IgD-negative memory B cell (primary cell): ENCODE measurements around the gene SLC37A3. TPM values are rescaled to one million over a fixed set of nuclear protein-coding genes. Genes with fewer than 3 reads are reported as not detected.

Experiments used
- H3K27ac Mint-ChIP-seq, 3 donors: one replicate each; pipeline ENCODE4 v1.8.0; 2020 to 2022; ENCODE audit warnings: mild to moderate bottlenecking in 3 of 3, mixed read lengths in 3 of 3, moderate library complexity in 1 of 3
- H3K27me3 Mint-ChIP-seq: one replicate; pipeline ENCODE4 v1.8.0; 2021; ENCODE audit warnings: mixed read lengths
- H3K36me3 Mint-ChIP-seq: one replicate; pipeline ENCODE4 v1.8.0; 2020; ENCODE audit warnings: mild to moderate bottlenecking, mixed read lengths
- H3K4me1 Mint-ChIP-seq, 3 donors: one replicate each; pipeline ENCODE4 v1.8.0; 2020 to 2022; ENCODE audit warnings: mixed read lengths in 3 of 3, mild to moderate bottlenecking in 1 of 3
- H3K4me3 Mint-ChIP-seq, 4 donors: one replicate each; pipeline ENCODE4 v1.8.0; 2020 to 2022; ENCODE audit warnings: mild to moderate bottlenecking in 4 of 4, mixed read lengths in 4 of 4, moderate library complexity in 3 of 4
- H3K9me3 Mint-ChIP-seq, 3 donors: one replicate each; pipeline ENCODE4 v1.8.0; 2020 to 2021; ENCODE audit warnings: mixed read lengths in 3 of 3, mild to moderate bottlenecking in 1 of 3
- polyA plus RNA-seq: library from polyadenylated mRNA; unstranded; fragments of 300-500 nt; fragmentation: Illumina TruSeq; gene quantifications from one replicate; pipeline ENCODE4 v1.2.3, GENCODE V29; 2021

Gene SLC37A3
- polyA plus RNA-seq, 1 donor from 2014 or later = 5.4 TPM

DNA sequence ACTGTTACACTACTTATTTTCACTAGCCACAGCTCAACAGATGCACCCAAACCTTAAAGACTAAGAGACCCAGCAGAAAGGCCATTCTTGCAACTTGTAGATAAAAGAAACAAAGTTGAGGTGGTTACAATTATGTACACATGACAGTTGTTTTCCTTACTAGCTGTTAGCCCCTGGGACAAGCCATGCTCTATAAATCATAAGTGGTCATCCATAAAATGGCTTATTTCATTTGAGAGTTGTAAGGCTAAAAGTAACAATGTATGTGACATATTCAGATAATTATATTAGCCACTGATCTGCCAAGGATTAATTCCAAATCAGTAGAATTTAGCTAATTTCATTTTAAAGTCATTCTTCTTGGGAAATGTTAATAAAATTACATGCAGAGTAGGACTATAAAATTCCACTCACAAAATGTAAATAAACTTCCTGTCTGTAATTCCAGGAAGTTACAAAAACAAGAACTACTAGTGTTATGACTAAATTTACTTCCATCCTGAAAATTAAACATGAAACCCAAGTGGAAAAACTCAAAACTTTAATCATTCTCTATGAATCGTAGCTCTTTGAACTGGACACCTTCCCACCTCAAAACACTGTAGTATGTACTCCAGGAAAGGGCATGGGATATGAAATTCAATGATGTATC lies 13.3 kb downstream of the SLC37A3 start:
- Mint-ChIP-seq H3K4me1 (peaks cover 3 to 5% (median 4%) of the 10 kb centered on the region in 3 donors), H3K4me3 (no peak overlapping the region), H3K27me3 (no peaks in the 10 kb centered on the region), H3K27ac (no peak overlapping the region), H3K36me3 (peaks cover 2% of the 10 kb centered on the region), H3K9me3 (no peaks in the 10 kb centered on the region)

DNA sequence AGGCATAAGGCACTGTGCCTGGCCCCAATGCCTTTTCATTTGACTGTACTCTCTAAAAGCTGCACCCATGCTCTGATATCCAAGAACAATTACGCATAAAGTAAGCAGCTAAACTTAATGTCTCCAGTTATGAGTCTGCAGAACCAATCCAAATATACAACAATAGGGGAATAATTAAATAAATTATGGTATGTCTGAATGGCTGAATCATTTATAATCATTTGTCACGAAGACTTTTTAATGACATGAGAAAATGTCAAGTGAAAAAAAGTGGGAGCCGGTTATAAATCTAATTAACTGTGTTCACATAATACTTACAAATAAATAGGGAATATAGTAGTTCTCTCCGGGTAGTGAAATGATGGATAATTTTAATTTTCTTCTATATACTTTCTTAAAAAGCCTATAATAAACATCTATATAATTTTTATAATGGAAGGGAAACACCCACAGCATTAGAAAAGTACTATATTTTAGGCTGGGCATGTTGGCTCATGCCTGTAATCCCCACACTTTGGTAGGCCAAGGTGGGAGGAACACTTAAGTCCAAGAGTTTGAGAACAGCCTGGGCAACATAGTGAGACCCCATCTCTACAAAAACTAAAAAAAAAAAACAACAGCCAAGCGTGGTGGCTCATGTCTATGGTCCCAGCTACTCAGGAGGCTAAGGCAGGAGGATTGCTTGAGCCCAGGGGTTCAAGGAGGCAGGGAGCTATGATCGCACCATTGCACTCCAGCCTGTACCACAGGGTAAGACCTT lies 14.2 kb downstream of the SLC37A3 start:
- Mint-ChIP-seq H3K27me3 (no peaks in the 10 kb centered on the region), H3K27ac (no peak overlapping the region), H3K4me1 (peaks cover 2 to 4% (median 2%) of the 10 kb centered on the region in 3 donors), H3K9me3 (no peaks in the 10 kb centered on the region), H3K4me3 (no peak overlapping the region), H3K36me3 (peaks cover 3% of the 10 kb centered on the region)

DNA sequence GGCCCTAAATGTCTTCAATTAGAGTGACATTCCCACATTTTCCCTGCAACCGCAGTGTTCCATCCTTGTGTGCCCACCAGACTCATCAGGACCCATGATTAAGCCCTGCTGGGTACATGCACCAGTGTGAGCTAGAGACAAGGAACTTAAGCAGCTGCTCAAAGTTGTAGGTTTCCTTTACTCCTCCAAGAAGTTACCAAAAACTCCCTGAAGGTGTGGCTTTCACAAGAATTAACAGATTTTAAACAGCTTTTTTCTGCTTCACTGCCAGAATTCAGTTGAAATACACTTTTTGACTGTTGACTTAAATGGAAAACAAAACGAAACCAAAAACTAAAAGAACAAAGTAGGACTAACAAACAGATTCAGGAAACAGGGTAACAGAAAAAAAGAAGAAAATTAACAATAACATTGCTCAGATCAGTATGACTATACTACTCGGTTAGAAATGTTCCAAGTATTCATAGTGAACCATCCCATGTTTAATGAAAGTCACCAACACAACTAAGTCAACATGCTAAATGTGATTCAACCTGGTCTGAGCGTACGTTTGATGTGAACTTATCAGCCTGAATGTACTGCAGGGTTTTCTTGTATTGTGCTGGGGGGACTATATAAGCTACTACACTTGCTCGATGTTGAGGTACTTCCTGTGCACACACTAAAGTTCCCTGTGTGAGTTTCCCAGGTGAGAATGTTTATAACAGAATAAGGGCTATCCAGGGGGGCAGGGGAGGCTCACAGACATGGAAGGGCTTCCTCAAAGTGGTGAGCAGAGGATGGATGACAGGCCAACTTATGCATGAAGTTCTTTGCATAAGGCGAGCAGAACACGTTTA lies 22.2 kb downstream of the SLC37A3 start:
- Mint-ChIP-seq H3K9me3 (no peaks in the 10 kb centered on the region), H3K4me1 (peaks cover 7 to 9% (median 9%) of the 10 kb centered on the region in 3 donors), H3K36me3 (peaks cover 3% of the 10 kb centered on the region), H3K4me3 (peak overlapping the region in 2 of 4 donors; percentile 68 to 88), H3K27ac (peak overlapping the region in 2 of 3 donors; percentile 40 to 56), H3K27me3 (no peaks in the 10 kb centered on the region)

DNA sequence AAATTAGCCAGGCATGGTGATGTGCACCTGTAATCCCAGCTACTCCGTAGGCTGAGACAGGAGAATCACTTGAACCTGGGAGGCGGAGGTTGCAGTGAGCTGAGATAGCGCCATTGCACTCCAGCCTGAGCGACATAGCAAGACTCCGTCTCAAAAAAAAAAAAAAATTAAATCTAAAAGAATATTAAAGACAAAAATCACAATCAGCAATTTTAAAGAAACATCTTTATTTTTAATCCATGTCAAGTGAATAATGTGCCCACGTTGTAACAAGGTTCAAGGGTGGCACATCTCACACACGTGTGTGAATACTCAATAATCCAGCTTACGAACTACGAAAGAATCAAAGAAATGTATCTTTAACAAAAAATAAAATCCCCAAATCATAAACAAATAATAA lies 23.0 kb downstream of the SLC37A3 start:
- Mint-ChIP-seq H3K27me3 (no peaks in the 10 kb centered on the region), H3K4me3 (no peak overlapping the region), H3K36me3 (peaks cover 3% of the 10 kb centered on the region), H3K9me3 (no peaks in the 10 kb centered on the region), H3K27ac (no peak overlapping the region), H3K4me1 (peaks cover 7 to 9% (median 9%) of the 10 kb centered on the region in 3 donors)

DNA sequence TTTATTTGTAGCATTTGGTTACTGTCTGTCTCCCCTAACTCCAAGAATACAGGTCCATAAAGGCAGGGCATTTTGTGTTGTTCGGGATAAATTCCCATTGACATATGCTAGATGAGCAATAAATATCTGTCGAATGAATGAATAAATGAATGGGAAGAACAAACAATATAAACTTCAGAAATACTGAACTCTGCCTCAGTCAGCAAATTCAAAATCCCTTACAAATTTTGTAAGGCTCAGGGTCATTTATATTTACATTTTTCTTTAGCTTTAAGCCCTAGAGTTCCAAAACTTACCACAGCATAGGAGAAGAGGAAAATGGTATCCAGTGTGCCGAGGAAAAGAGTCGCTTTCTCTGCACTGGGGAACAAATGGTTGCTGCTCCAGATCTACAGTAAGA lies 29.0 kb downstream of the SLC37A3 start:
- Mint-ChIP-seq H3K36me3 (peaks cover 6% of the 10 kb centered on the region), H3K9me3 (no peaks in the 10 kb centered on the region), H3K27ac (no peak overlapping the region), H3K4me1 (peaks cover 0 to 1% (median 0%) of the 10 kb centered on the region in 3 donors), H3K4me3 (no peak overlapping the region), H3K27me3 (no peaks in the 10 kb centered on the region)

DNA sequence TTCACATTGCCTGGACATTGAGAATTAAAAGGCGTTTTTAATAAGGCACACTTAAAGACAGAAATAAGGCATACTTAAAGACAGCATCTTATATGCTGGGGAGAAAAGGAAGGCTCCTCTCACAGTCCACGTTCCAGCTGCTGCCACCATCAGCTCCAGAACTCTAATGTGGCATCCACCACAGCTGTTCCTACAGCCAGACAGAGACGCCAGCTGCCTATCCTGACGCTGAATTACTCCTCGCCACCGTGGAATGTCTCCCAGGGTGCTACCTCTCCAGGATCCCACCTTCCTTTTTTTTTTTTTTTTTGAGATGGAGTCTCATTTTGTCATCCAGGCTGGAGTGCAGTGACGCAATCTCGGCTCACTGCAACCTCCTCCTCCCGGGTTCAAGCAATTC lies 30.8 kb downstream of the SLC37A3 start:
- Mint-ChIP-seq H3K4me1 (peaks cover 0 to 1% (median 0%) of the 10 kb centered on the region in 3 donors), H3K27me3 (no peaks in the 10 kb centered on the region), H3K9me3 (no peaks in the 10 kb centered on the region), H3K36me3 (peaks cover 9% of the 10 kb centered on the region), H3K27ac (no peak overlapping the region), H3K4me3 (no peak overlapping the region)

DNA sequence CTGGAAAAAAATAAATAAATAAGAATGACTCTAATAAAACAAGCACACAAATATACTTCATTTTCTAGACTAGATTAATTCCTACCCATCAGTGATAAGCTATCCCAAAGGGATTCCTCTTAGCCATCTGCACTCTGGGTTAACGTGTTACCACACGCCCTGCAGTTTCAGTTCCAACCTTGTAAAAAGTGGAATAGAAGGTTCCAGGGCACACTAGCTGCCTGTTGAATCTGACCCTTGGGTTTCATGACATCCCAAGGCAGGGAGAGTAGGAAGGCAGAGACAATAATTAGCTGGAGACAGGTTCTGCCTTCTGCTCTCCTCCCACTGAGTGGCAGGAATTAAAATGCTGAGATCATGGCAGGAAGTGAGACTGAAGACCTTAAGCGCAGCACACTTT lies 33.5 kb downstream of the SLC37A3 start:
- peaks cover 14% of the 10 kb centered on the region for H3K36me3 Mint-ChIP-seq

DNA sequence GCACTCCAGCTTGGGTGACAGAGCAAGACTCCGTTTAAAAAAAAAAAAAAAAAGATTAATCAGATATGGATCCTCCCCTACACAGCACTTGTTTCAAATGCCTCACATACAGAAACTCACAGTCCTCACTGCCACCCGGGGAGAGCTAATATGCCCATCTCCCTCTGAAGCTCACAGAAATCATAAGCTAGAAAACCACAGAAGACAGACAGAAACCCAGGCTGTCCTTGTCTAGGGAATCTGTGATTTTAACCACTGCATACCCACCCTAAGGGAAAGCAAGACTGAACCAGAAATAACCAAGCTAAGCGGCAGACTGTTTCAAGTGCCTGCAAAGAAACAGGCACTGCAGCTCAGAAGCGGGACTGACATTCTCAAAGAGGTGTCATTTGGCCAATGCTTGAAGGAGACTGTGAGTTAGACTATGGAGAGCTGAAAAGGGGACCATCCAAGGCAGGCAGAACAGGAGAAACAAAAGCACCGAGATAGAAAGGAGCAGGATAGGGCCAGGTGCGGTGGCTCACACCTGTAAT lies 37.6 kb downstream of the SLC37A3 start:
- Mint-ChIP-seq H3K4me3 (no peak overlapping the region), H3K27me3 (no peaks in the 10 kb centered on the region), H3K36me3 (peaks cover 18% of the 10 kb centered on the region), H3K4me1 (peaks cover 5 to 16% (median 11%) of the 10 kb centered on the region in 3 donors), H3K9me3 (no peaks in the 10 kb centered on the region), H3K27ac (no peak overlapping the region)

More for the DNA sequence above, 33.5 kb downstream of the SLC37A3 start:
- H3K27me3 Mint-ChIP-seq = no peaks in the 10 kb centered on the region
- no peaks in the 10 kb centered on the region for H3K9me3 Mint-ChIP-seq
- no peak overlapping the region for H3K27ac Mint-ChIP-seq
- H3K4me3 Mint-ChIP-seq = no peak overlapping the region
- peaks cover 0 to 3% (median 2%) of the 10 kb centered on the region in 3 donors for H3K4me1 Mint-ChIP-seq

DNA sequence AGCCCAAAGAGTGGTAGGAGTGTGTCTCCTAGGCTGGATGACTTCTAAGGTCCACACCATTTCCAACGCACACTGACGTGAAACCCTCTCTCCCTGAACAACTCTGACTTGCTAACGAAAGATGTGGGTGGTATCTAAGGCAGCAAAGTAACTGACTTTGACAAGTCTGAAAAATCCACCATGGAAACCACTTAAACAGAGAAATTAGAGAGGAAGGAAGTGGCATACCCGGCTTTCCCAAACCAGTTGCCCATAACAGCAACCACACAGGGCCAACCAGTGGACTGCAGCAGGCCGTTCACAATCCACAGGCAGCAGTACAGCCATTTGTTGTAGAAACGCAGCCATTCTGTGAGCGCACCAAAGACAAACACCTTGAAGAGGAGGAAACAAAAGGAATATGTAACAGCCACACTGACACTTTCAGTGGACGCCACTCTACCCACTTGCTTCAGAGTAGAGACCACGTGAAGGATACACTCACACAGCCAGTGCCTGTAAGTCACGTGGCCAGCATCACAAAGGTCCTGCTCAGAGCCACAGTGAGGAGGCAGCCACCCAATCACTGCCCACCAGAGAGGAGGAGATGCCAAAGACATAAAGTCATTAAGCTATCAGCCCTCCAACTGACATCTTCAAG lies 39.8 kb downstream of the SLC37A3 start:
- Mint-ChIP-seq H3K4me1 (peaks cover 5 to 16% (median 12%) of the 10 kb centered on the region in 3 donors), H3K4me3 (peak overlapping the region; percentile 61 to 94 (median 82)), H3K36me3 (peaks cover 19% of the 10 kb centered on the region), H3K27me3 (no peaks in the 10 kb centered on the region), H3K9me3 (no peaks in the 10 kb centered on the region), H3K27ac (no peak overlapping the region)

DNA sequence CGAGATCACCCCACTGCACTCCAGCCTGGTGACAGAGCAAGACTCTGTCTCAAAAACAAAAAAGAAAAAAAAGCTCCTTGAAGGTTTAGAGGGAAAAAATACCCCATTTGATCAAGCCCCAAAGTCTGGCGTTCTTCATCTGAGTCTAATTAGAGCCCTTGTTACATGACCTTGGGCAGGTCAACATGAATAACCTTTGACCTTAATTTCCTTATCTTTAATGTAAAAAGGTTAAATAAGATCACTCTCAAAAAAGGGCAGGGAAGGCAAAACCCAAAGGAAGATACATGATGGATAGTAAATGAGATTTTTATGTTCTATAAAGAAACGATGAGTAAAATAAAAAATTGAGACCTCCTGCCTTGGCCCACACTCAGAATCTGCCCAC lies 40.3 kb downstream of the SLC37A3 start:
- H3K36me3 Mint-ChIP-seq = peaks cover 20% of the 10 kb centered on the region
- no peaks in the 10 kb centered on the region for H3K9me3 Mint-ChIP-seq
- no peaks in the 10 kb centered on the region for H3K27me3 Mint-ChIP-seq
- peaks cover 5 to 16% (median 12%) of the 10 kb centered on the region in 3 donors for H3K4me1 Mint-ChIP-seq
- H3K4me3 Mint-ChIP-seq = no peak overlapping the region
- no peak overlapping the region for H3K27ac Mint-ChIP-seq

DNA sequence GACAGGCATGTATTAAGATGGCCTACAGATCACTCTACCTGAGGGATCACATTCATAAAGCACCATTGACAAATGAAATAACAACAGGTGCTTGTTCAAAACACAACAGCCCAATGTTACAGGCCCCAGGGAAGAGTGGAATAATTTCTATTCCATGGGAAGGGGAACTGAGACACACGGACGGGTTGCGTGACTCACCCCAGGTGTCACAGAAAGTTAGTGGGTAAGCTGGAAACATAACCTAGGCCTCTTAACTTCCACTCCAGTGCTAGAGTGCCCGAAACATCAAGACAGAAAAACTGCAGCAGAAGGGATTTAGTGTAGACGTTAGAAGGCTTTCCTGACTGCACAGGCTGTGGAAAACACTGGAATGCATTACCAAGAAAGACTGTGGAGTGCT lies 48.3 kb downstream of the SLC37A3 start:
- H3K36me3 Mint-ChIP-seq = peaks cover 18% of the 10 kb centered on the region
- peaks cover 0 to 3% (median 0%) of the 10 kb centered on the region in 3 donors for H3K4me1 Mint-ChIP-seq
- peak overlapping the region in 1 of 3 donors; percentile 16 for H3K27ac Mint-ChIP-seq
- H3K9me3 Mint-ChIP-seq = no peaks in the 10 kb centered on the region
- no peak overlapping the region for H3K4me3 Mint-ChIP-seq
- no peaks in the 10 kb centered on the region for H3K27me3 Mint-ChIP-seq

DNA sequence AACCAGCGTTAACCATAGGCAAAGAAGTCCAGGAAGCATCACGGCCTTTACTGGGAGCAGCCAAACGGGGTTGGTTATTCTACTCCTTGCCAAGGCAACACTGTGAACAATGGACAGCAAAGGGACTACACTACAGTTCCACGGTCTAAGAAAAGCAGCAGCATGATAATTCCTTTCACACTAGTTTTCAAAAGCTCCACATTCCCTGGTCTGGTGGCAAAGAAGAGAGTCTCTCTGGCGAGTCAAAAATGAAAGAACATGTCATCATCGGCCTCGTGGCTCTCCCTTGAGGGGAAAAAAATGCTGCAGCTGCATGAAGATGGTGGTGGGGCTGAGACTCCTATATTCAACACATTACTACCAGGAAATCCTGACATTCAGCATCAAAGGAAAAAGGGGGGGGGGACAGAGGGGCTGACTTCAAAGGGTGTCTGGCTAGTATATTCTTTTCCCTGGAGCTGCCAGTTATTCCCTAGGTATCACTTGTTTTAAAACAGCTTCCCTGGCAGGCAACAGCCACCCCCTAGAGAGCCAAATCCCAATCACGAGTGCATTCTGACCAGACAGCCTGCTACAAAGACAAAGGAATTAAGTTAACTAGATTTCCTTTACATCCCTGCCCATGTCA lies 49.1 kb downstream of the SLC37A3 start:
- Mint-ChIP-seq H3K36me3 (peaks cover 15% of the 10 kb centered on the region), H3K4me1 (no peaks in the 10 kb centered on the region), H3K9me3 (no peaks in the 10 kb centered on the region), H3K27me3 (no peaks in the 10 kb centered on the region), H3K27ac (no peak overlapping the region), H3K4me3 (no peak overlapping the region)

DNA sequence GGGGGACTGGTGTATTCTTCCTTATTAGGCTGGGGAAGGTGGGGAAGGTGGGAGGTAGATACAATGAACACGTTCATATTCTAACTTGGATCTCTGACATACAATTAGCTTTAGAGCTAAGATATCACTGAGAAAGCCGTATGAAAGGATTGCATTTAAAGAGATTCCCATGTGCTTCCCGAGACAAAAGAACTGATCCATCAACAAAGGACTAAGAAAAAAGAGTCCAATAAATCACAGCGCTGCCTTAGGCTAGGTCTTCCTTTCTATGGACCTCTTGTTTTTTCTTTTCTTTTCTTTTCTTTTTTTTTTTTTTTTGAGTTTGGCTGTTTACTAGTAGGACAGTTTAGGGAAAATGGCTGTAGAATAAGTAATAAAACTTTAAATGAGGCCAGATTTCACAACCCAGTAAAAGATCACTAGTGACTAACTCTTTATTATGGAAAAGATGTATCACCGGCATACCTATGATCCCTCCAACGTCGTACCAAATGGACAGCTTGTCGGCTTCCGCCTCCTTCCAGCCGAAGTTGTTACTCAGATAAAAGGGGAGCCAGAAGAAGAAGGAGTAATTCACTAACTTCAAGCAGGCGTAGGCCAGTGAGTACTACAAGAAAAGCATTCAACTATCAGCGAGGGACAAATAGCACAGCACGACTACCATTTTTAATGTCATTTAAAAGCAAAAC lies 50.0 kb downstream of the SLC37A3 start:
- no peaks in the 10 kb centered on the region for H3K9me3 Mint-ChIP-seq
- no peak overlapping the region for H3K4me3 Mint-ChIP-seq
- H3K27ac Mint-ChIP-seq = no peak overlapping the region
- H3K4me1 Mint-ChIP-seq = peaks cover 0 to 4% (median 0%) of the 10 kb centered on the region in 3 donors
- H3K36me3 Mint-ChIP-seq = peaks cover 16% of the 10 kb centered on the region
- no peaks in the 10 kb centered on the region for H3K27me3 Mint-ChIP-seq

DNA sequence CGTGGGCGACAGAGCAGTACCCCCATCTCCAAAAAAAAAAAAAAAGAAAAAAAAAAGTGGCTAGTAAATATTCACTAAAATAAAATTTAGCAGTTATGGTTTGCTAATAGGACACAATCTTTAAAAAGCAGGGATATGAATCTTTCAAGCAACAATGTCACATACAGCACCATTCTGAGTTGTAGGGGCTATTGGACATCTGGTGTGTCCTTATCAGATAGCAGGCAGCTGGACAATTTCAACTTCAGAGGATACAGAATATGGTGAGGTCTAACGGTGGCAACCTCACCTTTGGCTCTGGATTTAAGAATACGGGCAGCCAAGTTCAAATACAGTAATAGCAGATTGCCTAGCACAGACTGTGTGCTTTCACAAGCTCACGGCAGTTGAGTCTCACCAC lies 51.1 kb downstream of the SLC37A3 start:
- no peak overlapping the region for H3K27ac Mint-ChIP-seq
- peaks cover 0 to 5% (median 0%) of the 10 kb centered on the region in 3 donors for H3K4me1 Mint-ChIP-seq
- H3K4me3 Mint-ChIP-seq = no peak overlapping the region
- peaks cover 11% of the 10 kb centered on the region for H3K36me3 Mint-ChIP-seq
- no peaks in the 10 kb centered on the region for H3K27me3 Mint-ChIP-seq
- H3K9me3 Mint-ChIP-seq = no peaks in the 10 kb centered on the region
